DND-41 (cell line): ENCODE results near the gene MTHFS.

Experiments used
- ATAC-seq: fragments of 200-7000 bp; cut with Tn5 transposase; 3 replicates; pipeline ENCODE4 v1.9.1; 2021; ENCODE audit warnings: low read depth; ENCODE audit not compliant: insufficient read depth
- DNase-seq: peaks from one replicate; pipeline ENCODE4 v3.0.0-alpha.2; 2020
- H2AFZ ChIP-seq: 2 replicates; pipeline ENCODE4 v1.6.0; 2012; ENCODE audit warnings: low read depth, low read length
- H3K27ac ChIP-seq: 2 replicates; pipeline ENCODE4 v1.5.1; 2012; ENCODE audit warnings: low read length, inconsistent platforms
- H3K27me3 ChIP-seq: fragments of 200-600 bp; sonication (generic); 2 replicates; pipeline ENCODE4 v1.6.0; 2012; ENCODE audit warnings: low read length, mild to moderate bottlenecking, inconsistent platforms; ENCODE audit not compliant: insufficient read depth, poor library complexity
- H3K36me3 ChIP-seq: 2 replicates; pipeline ENCODE4 v1.5.1; 2012; ENCODE audit warnings: low read length, inconsistent platforms; ENCODE audit not compliant: insufficient read depth
- H3K4me1 ChIP-seq: 2 replicates; pipeline ENCODE4 v1.5.1; 2012; ENCODE audit warnings: mild to moderate bottlenecking, low read length; ENCODE audit not compliant: insufficient read depth
- H3K4me2 ChIP-seq: 2 replicates; pipeline ENCODE4 v1.6.0; 2012; ENCODE audit warnings: mild to moderate bottlenecking, moderate library complexity, low read length, inconsistent platforms; ENCODE audit not compliant: insufficient read depth
- H3K4me3 ChIP-seq, 2 experiments: fragments of 200-600 bp in 1 of 2; shearing (Covaris generic) in 1 of 2; 2 replicates each; pipeline ENCODE4 v1.5.1; 2012 to 2016; ENCODE audit warnings: inconsistent platforms in 2 of 2, low read length in 2 of 2, mild to moderate bottlenecking in 2 of 2, low read depth in 1 of 2, moderate library complexity in 1 of 2
- H3K79me2 ChIP-seq: 2 replicates; pipeline ENCODE4 v1.6.0; 2012; ENCODE audit warnings: low read length, inconsistent platforms; ENCODE audit not compliant: insufficient read depth
- H3K9ac ChIP-seq: 2 replicates; pipeline ENCODE4 v1.6.0; 2012; ENCODE audit warnings: low read depth, mild to moderate bottlenecking, inconsistent platforms, low read length, moderate library complexity
- H3K9me3 ChIP-seq: 2 replicates; pipeline ENCODE4 v1.5.1; 2012; ENCODE audit warnings: low read length, moderate library complexity, mild to moderate bottlenecking, inconsistent platforms; ENCODE audit not compliant: insufficient read depth, severe bottlenecking
- H4K20me1 ChIP-seq: 2 replicates; pipeline ENCODE4 v1.6.0; 2012; ENCODE audit warnings: low read length; ENCODE audit not compliant: insufficient read depth
- EZH2 ChIP-seq: IDR thresholded peaks from 3 replicates; pipeline ENCODE4 v1.6.1; 2012; ENCODE audit warnings: borderline replicate concordance, low read depth, mild to moderate bottlenecking, moderate library complexity, low read length, inconsistent platforms; ENCODE audit not compliant: severe bottlenecking
- TF ChIP-seq, protein P1 (sequence below): IDR thresholded peaks from 2 replicates; pipeline ENCODE4 v1.5.1; 2012; ENCODE audit warnings: borderline replicate concordance, low read length, moderate library complexity, mild to moderate bottlenecking; ENCODE audit not compliant: poor library complexity, severe bottlenecking; ENCODE audit errors: extremely low read depth

Gene MTHFS

DNA sequence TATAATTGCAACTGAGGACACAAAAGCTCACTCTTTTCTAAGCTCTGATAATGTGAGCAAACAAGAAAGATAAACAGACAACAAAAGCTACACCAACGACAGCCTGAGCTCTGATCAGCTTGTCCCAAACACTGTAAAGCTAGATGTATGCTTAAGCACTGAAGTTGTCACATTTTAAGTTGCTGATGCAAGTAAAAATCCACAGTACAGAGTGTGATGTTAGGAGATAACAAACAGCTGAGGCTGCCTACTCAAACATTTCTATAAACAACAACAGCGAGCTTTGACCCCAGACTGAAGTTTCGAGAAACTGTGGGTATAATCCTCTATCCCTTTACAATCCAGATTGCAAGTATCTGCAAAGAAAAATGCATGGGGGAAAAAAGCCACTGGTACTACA, 10.7 kb downstream of the MTHFS start:
- Histone ChIP-seq H3K27ac (no peak overlapping the region), H3K4me2 (no peak overlapping the region), H3K36me3 (peaks cover 85% of the 10 kb centered on the region)

DNA sequence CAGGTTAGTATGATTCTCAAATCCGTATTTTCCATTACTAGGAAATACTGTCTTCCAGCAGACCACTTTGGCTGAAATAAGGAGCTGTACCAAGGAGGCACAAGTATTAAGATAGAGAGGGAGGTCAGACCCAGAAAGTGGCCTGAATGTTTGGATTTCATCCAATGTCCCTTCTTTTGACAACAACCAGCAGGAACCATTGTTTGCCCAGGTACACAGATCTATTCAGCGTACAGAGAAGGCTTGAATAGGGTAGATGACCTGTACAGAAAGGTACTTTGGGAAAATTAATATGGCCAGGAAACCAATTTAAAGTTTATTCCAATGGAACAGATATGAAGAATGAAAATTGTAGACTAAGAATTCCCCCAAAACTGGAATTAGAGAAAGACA, 12.6 kb downstream of the MTHFS start:
- peaks cover 3% of the 10 kb centered on the region; the same call in 1 of the 2 replicates for H3K79me2 ChIP-seq
- no peaks in the 10 kb centered on the region for H4K20me1 ChIP-seq
- DNase-seq: no peak
- H3K4me2 ChIP-seq: no peak overlapping the region
- H3K9me3 ChIP-seq: no peaks in the 10 kb centered on the region
- H3K36me3 ChIP-seq: peaks cover 95% of the 10 kb centered on the region
- H2AFZ ChIP-seq: no peak overlapping the region
- H3K27me3 ChIP-seq: no peaks in the 10 kb centered on the region
- H3K4me1 ChIP-seq: no peaks in the 10 kb centered on the region
- no peak overlapping the region for H3K9ac ChIP-seq
- H3K4me3 ChIP-seq: no peak overlapping the region
- TF ChIP-seq, protein P1, sequence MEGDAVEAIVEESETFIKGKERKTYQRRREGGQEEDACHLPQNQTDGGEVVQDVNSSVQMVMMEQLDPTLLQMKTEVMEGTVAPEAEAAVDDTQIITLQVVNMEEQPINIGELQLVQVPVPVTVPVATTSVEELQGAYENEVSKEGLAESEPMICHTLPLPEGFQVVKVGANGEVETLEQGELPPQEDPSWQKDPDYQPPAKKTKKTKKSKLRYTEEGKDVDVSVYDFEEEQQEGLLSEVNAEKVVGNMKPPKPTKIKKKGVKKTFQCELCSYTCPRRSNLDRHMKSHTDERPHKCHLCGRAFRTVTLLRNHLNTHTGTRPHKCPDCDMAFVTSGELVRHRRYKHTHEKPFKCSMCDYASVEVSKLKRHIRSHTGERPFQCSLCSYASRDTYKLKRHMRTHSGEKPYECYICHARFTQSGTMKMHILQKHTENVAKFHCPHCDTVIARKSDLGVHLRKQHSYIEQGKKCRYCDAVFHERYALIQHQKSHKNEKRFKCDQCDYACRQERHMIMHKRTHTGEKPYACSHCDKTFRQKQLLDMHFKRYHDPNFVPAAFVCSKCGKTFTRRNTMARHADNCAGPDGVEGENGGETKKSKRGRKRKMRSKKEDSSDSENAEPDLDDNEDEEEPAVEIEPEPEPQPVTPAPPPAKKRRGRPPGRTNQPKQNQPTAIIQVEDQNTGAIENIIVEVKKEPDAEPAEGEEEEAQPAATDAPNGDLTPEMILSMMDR: no peak
- TF ChIP-seq EZH2: no peak
- ATAC-seq: no peak
- H3K27ac ChIP-seq: no peak overlapping the region

More for the DNA sequence above, 10.7 kb downstream of the MTHFS start:
- peaks cover 5% of the 10 kb centered on the region; the same call in 1 of the 2 replicates for H3K79me2 ChIP-seq
- no peak overlapping the region for H2AFZ ChIP-seq
- ATAC-seq (no peak), DNase-seq (no peak)
- no peak overlapping the region for H3K4me3 ChIP-seq
- no peaks in the 10 kb centered on the region for H3K9me3 ChIP-seq
- no peaks in the 10 kb centered on the region for H4K20me1 ChIP-seq
- H3K9ac ChIP-seq: no peak overlapping the region
- no peak for TF ChIP-seq EZH2
- TF ChIP-seq, protein P1: no peak
- H3K4me1 ChIP-seq: no peaks in the 10 kb centered on the region
- no peaks in the 10 kb centered on the region for H3K27me3 ChIP-seq

DNA sequence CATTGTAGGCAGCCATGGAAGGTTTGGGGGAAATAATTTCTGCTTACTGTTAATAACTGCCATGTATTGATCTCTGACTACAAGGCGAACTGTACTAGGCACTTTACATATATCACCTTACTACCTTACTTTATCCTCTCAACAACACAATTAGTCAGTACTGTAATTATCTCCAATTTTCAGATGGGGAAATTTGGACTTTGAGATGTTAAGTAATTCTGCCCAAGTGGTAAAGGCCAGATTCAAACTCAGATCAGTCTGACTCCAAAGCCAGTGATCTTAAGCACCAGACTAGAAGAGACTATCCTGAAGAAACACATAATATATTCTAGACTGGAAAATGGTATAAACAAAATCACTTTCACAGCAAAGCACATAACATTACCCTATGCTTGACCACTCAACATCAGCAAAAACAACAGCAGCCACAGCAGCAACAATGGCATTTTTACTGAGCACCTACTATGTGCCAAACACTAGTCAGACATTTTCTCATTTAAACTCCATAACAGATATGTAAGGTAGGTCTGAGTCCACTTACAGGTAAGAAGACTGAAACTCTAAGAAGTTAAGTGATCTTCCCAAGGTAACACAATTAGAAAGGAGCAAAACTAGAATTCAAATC, 13.1 kb downstream of the MTHFS start:
- no peak for ATAC-seq
- peaks cover 95% of the 10 kb centered on the region for H3K36me3 ChIP-seq

More for the DNA sequence above, 13.1 kb downstream of the MTHFS start:
- Histone ChIP-seq H3K4me2 (no peak overlapping the region), H2AFZ (no peak overlapping the region), H3K79me2 (peaks cover 3% of the 10 kb centered on the region; the same call in 1 of the 2 replicates), H3K27ac (no peak overlapping the region), H3K27me3 (no peaks in the 10 kb centered on the region), H4K20me1 (no peaks in the 10 kb centered on the region), H3K4me3 (no peak overlapping the region), H3K4me1 (no peaks in the 10 kb centered on the region), H3K9me3 (peaks cover 1% of the 10 kb centered on the region), H3K9ac (no peak overlapping the region)
- TF ChIP-seq EZH2: no peak
- TF ChIP-seq, protein P1: no peak
- no peak for DNase-seq
